Chondrocyte (in vitro differentiated cells): ENCODE results near the gene LRMDA. TPM values are rescaled to one million over a fixed set of nuclear protein-coding genes. Genes with fewer than 3 reads are reported as not detected.

Source experiments
- DNase-seq: peaks from one replicate; pipeline ENCODE4 v3.0.0; 2021; ENCODE audit warnings: mixed read lengths, low spot score
- H3K27ac Mint-ChIP-seq: one replicate; pipeline ENCODE4 v1.8.0; 2021; ENCODE audit warnings: mild to moderate bottlenecking, moderate library complexity, mixed read lengths; ENCODE audit not compliant: unreplicated experiment
- H3K27me3 Mint-ChIP-seq: 2 replicates; pipeline ENCODE4 v1.8.0; 2021; ENCODE audit warnings: low read depth, mixed read lengths
- H3K36me3 Mint-ChIP-seq: 2 replicates; pipeline ENCODE4 v1.8.0; 2021; ENCODE audit warnings: low read depth, mixed read lengths
- H3K4me1 Mint-ChIP-seq: 2 replicates; pipeline ENCODE4 v1.8.0; 2021; ENCODE audit warnings: low read depth, mild to moderate bottlenecking, mixed read lengths
- H3K4me3 Mint-ChIP-seq: one replicate; pipeline ENCODE4 v1.8.0; 2021; ENCODE audit warnings: mild to moderate bottlenecking, moderate library complexity, mixed read lengths; ENCODE audit not compliant: unreplicated experiment
- H3K9me3 Mint-ChIP-seq: 2 replicates; pipeline ENCODE4 v1.8.0; 2021; ENCODE audit warnings: low read depth, mixed read lengths
- CTCF ChIP-seq: fragments of 200-600 bp; sonication (generic); IDR thresholded peaks from 2 replicates; pipeline ENCODE4 v1.5.0; 2021; ENCODE audit warnings: antibody characterized with exemption, mild to moderate bottlenecking, moderate library complexity
- total RNA-seq: library from RNA; stranded (reverse); gene quantifications from 3 replicates; pipeline ENCODE4 v1.2.1, GENCODE V29; 2021

Gene LRMDA
- total RNA-seq, 1 donor from 2014 or later, result 2.8 TPM

GRCh38 chr10:76149602-76150138, 718.2 kb downstream of the LRMDA start:
- DNase-seq, result no peak
- peak overlapping the region; percentile 85 for H3K27ac Mint-ChIP-seq
- H3K36me3 Mint-ChIP-seq, result peaks cover 6% of the 10 kb centered on the region
- no peak for TF ChIP-seq CTCF
- H3K9me3 Mint-ChIP-seq, result peaks cover 33% of the 10 kb centered on the region
- H3K27me3 Mint-ChIP-seq, result peaks cover 2% of the 10 kb centered on the region
- H3K4me3 Mint-ChIP-seq, result no peak overlapping the region
- peaks cover 23% of the 10 kb centered on the region for H3K4me1 Mint-ChIP-seq

GRCh38 chr10:76150139-76150875, 718.9 kb downstream of the LRMDA start:
- Mint-ChIP-seq H3K27ac (peak overlapping the region; percentile 85), H3K27me3 (peaks cover 3% of the 10 kb centered on the region), H3K9me3 (peaks cover 35% of the 10 kb centered on the region), H3K36me3 (peaks cover 5% of the 10 kb centered on the region), H3K4me3 (no peak overlapping the region), H3K4me1 (peaks cover 23% of the 10 kb centered on the region)
- no peak for DNase-seq
- no peak for TF ChIP-seq CTCF

GRCh38 chr10:76150876-76151288, 719.5 kb downstream of the LRMDA start:
- Mint-ChIP-seq H3K27ac (peak overlapping the region; percentile 59), H3K4me1 (peaks cover 23% of the 10 kb centered on the region), H3K9me3 (peaks cover 35% of the 10 kb centered on the region), H3K36me3 (peaks cover 5% of the 10 kb centered on the region), H3K4me3 (no peak overlapping the region), H3K27me3 (peaks cover 3% of the 10 kb centered on the region)
- no peak for TF ChIP-seq CTCF
- DNase-seq, result no peak

GRCh38 chr10:76152186-76152585, 720.8 kb downstream of the LRMDA start:
- TF ChIP-seq CTCF, result no peak
- H3K27me3 Mint-ChIP-seq, result peaks cover 5% of the 10 kb centered on the region
- H3K9me3 Mint-ChIP-seq, result peaks cover 32% of the 10 kb centered on the region
- peaks cover 23% of the 10 kb centered on the region for H3K4me1 Mint-ChIP-seq
- peaks cover 3% of the 10 kb centered on the region for H3K36me3 Mint-ChIP-seq
- no peak overlapping the region for H3K4me3 Mint-ChIP-seq
- H3K27ac Mint-ChIP-seq, result no peak overlapping the region
- DNase-seq, result no peak

GRCh38 chr10:76155961-76156360, 724.5 kb downstream of the LRMDA start:
- Mint-ChIP-seq H3K27me3 (peaks cover 5% of the 10 kb centered on the region), H3K27ac (no peak overlapping the region), H3K4me3 (no peak overlapping the region), H3K4me1 (no peaks in the 10 kb centered on the region), H3K9me3 (peaks cover 27% of the 10 kb centered on the region), H3K36me3 (peaks cover 2% of the 10 kb centered on the region)
- no peak for DNase-seq
- no peak for TF ChIP-seq CTCF
